Loucy (cell line): ENCODE measurements around the gene ARHGAP6.

ENCODE experiments used
- H2AFZ ChIP-seq: fragments of 200-600 bp; sonication (generic); 2 replicates; pipeline ENCODE4 v1.6.0; 2016; ENCODE audit warnings: antibody characterized with exemption, mild to moderate bottlenecking, low read length, moderate library complexity
- H3F3A ChIP-seq: fragments of 200-600 bp; 2 replicates; pipeline ENCODE4 v1.6.0; 2016; ENCODE audit warnings: antibody characterized with exemption, low read depth, mild to moderate bottlenecking
- H3K27me3 ChIP-seq: fragments of 200-600 bp; sonication (generic); 2 replicates; pipeline ENCODE4 v1.6.1; 2014; ENCODE audit warnings: low read length, mild to moderate bottlenecking; ENCODE audit not compliant: insufficient read depth, poor library complexity, severe bottlenecking
- H3K36me3 ChIP-seq: fragments of 200-600 bp; sonication (generic); 2 replicates; pipeline ENCODE4 v1.6.1; 2016; ENCODE audit warnings: low read length; ENCODE audit not compliant: insufficient read depth
- H3K4me1 ChIP-seq: fragments of 200-600 bp; sonication (generic); 2 replicates; pipeline ENCODE4 v1.5.1; 2014; ENCODE audit warnings: low read length, mild to moderate bottlenecking; ENCODE audit not compliant: insufficient read depth, poor library complexity, severe bottlenecking
- H3K4me2 ChIP-seq: fragments of 200-600 bp; sonication (generic); 2 replicates; pipeline ENCODE4 v1.6.0; 2014; ENCODE audit warnings: antibody characterized with exemption, low read length, low read depth, mild to moderate bottlenecking; ENCODE audit not compliant: poor library complexity, severe bottlenecking
- H3K4me3 ChIP-seq: fragments of 200-600 bp; sonication (generic); 2 replicates; pipeline ENCODE4 v1.5.1; 2014; ENCODE audit warnings: low read length, mild to moderate bottlenecking, mixed read lengths; ENCODE audit not compliant: poor library complexity, severe bottlenecking
- H3K79me2 ChIP-seq: fragments of 200-600 bp; sonication (generic); 2 replicates; pipeline ENCODE4 v1.6.1; 2014; ENCODE audit warnings: low read length; ENCODE audit not compliant: insufficient read depth
- H3K9ac ChIP-seq: fragments of 200-600 bp; sonication (generic); 2 replicates; pipeline ENCODE4 v1.6.0; 2014; ENCODE audit warnings: mild to moderate bottlenecking, low read depth, low read length, moderate library complexity; ENCODE audit not compliant: poor library complexity, severe bottlenecking
- H3K9me2 ChIP-seq: fragments of 200-600 bp; sonication (generic); replicated peaks from 2 replicates; pipeline ENCODE4 v1.6.1; 2016; ENCODE audit warnings: low read depth, low read length, mixed read lengths
- H3K9me3 ChIP-seq: fragments of 200-600 bp; sonication (generic); 2 replicates; pipeline ENCODE4 v1.6.1; 2014; ENCODE audit warnings: mild to moderate bottlenecking, antibody characterized with exemption, low read length, low read depth; ENCODE audit not compliant: insufficient read depth
- H4K20me1 ChIP-seq: fragments of 200-600 bp; sonication (generic); 2 replicates; pipeline ENCODE4 v1.6.0; 2014; ENCODE audit warnings: antibody characterized with exemption, low read length, mild to moderate bottlenecking; ENCODE audit not compliant: insufficient read depth, poor library complexity, severe bottlenecking
- CTCF ChIP-seq: fragments of 200-600 bp; sonication (generic); conservative IDR thresholded peaks from 2 replicates; pipeline ENCODE4 v1.5.1; 2014; ENCODE audit warnings: mild to moderate bottlenecking, antibody characterized with exemption, low read length
- EZH2phosphoT487 ChIP-seq: fragments of 200-600 bp; IDR thresholded peaks from 2 replicates; pipeline ENCODE4 v1.6.1; 2018; ENCODE audit warnings: antibody characterized with exemption, mild to moderate bottlenecking, moderate library complexity, borderline replicate concordance

ARHGAP6 gene

DNA sequence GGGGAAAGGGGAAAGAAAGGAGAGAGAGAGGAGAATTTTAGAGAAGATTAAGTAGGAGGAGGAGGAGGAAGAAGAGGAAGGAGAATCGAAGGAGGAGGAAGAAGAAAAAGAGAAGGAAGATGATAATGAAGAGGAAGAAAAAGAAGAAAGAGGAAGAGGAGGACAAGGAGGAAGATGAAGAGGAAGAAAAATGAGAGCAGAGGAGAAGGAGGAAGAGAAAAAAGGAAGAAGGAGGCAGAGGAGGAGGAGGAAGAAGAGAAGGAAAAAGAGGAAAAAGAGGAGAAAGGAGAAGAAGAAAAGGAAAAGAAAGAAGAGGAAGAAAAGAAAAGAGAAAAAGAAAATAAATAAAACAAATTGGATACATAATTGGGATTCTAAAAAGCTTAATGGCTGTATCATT, 181.4 kb downstream of the ARHGAP6 start:
- Histone ChIP-seq H3F3A (no peaks in the 10 kb centered on the region), H2AFZ (no peak overlapping the region), H3K4me1 (no peaks in the 10 kb centered on the region), H3K9me2 (no peaks in the 10 kb centered on the region), H3K9ac (no peak overlapping the region), H3K9me3 (no peaks in the 10 kb centered on the region), H3K4me2 (no peak overlapping the region), H3K27me3 (no peaks in the 10 kb centered on the region), H3K79me2 (no peaks in the 10 kb centered on the region), H3K36me3 (no peaks in the 10 kb centered on the region), H3K4me3 (no peak overlapping the region), H4K20me1 (no peaks in the 10 kb centered on the region)
- TF ChIP-seq CTCF (no peak), EZH2phosphoT487 (no peak)

DNA sequence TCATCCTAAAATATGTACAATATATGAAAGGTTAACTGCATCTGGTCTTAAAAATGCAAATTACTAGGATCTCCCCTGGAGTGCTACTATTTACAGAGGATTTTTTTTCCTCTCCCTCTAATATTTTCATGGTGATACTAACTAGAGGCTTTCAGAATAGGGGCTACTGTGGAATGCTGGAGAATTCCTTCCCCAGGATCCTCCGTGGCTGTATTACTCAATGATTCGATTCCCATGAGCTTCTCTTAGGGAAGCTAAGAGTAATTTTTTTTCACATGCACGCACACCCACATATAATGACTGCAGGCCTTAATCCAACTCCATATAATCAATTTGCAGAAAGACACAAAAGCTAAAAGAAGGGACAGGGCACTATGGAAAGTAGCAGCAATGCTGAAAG, 184.7 kb downstream of the ARHGAP6 start:
- Histone ChIP-seq H3K4me1 (no peaks in the 10 kb centered on the region), H4K20me1 (no peaks in the 10 kb centered on the region), H3K9me2 (no peaks in the 10 kb centered on the region), H3F3A (no peaks in the 10 kb centered on the region), H2AFZ (no peak overlapping the region), H3K9me3 (no peaks in the 10 kb centered on the region), H3K79me2 (no peaks in the 10 kb centered on the region), H3K27me3 (no peaks in the 10 kb centered on the region), H3K4me2 (no peak overlapping the region), H3K9ac (no peak overlapping the region), H3K4me3 (no peak overlapping the region), H3K36me3 (no peaks in the 10 kb centered on the region)
- TF ChIP-seq EZH2phosphoT487: no peak
- TF ChIP-seq CTCF: no peak

GRCh38 chrX:11480626-11481025, 185.1 kb downstream of the ARHGAP6 start:
- H3K79me2 ChIP-seq: no peaks in the 10 kb centered on the region
- H3K9me2 ChIP-seq: no peaks in the 10 kb centered on the region
- no peak overlapping the region for H3K4me3 ChIP-seq
- no peaks in the 10 kb centered on the region for H3K9me3 ChIP-seq
- H3K4me1 ChIP-seq: no peaks in the 10 kb centered on the region
- H2AFZ ChIP-seq: no peak overlapping the region
- no peaks in the 10 kb centered on the region for H3F3A ChIP-seq
- H3K27me3 ChIP-seq: no peaks in the 10 kb centered on the region
- no peak overlapping the region for H3K4me2 ChIP-seq
- H3K9ac ChIP-seq: no peak overlapping the region
- no peak for TF ChIP-seq EZH2phosphoT487
- no peak for TF ChIP-seq CTCF
- no peaks in the 10 kb centered on the region for H4K20me1 ChIP-seq
- H3K36me3 ChIP-seq: no peaks in the 10 kb centered on the region
